H1 (cell line): ENCODE results near the gene TBC1D2B. TPM values are rescaled to one million over a fixed set of nuclear protein-coding genes. Genes with fewer than 3 reads are reported as not detected.

Experiments
- CTCF ChIA-PET: fragments of 300-600 bp; sonication (Branson Sonifier 250); formaldehyde crosslinking; loops from one replicate; lab custom pipeline; 2021; ENCODE audit not compliant: partially characterized antibody; lab: Charles Lee
- POLR2A ChIA-PET: fragments of 300-600 bp; sonication (Branson Sonifier 250); formaldehyde crosslinking; loops from one replicate; lab custom pipeline; 2021; ENCODE audit warnings: inconsistent platforms; ENCODE audit not compliant: partially characterized antibody; lab: Charles Lee
- DNase-seq, 2 experiments: peaks; one replicate each; pipeline versions ENCODE4 v3.0.0 to v3.0.0-alpha.2; 2010 to 2022; ENCODE audit warnings: low spot score in 2 of 2, low read depth in 1 of 2, mixed read lengths in 1 of 2
- FAIRE-seq: peaks from 2 replicates; lab custom pipeline; 2011; peaks lifted over from hg19 to GRCh38; lab: Jason Lieb, UNC
- H2AFZ ChIP-seq: 2 replicates; pipeline ENCODE4 v1.8.1; 2012; ENCODE audit warnings: low read length, inconsistent platforms
- H2AK5ac ChIP-seq: 2 replicates; pipeline ENCODE4 v1.6.1; 2013; ENCODE audit warnings: low read depth, low read length
- H2BK120ac ChIP-seq: replicated peaks from 2 replicates; pipeline ENCODE3; 2013; ENCODE audit warnings: low read depth, low read length, inconsistent platforms
- H2BK12ac ChIP-seq: 2 replicates; pipeline ENCODE4 v1.6.1; 2013; ENCODE audit warnings: low read depth, low read length
- H2BK15ac ChIP-seq: 2 replicates; pipeline ENCODE4 v1.6.1; 2013; ENCODE audit warnings: low read length
- H2BK20ac ChIP-seq: 2 replicates; pipeline ENCODE4 v1.6.1; 2013; ENCODE audit warnings: low read length
- H2BK5ac ChIP-seq: 2 replicates; pipeline ENCODE4 v1.6.1; 2013; ENCODE audit warnings: low read depth, low read length
- H3K14ac ChIP-seq: 2 replicates; pipeline ENCODE4 v1.6.1; 2013; ENCODE audit warnings: inconsistent platforms; ENCODE audit not compliant: insufficient read length
- H3K18ac ChIP-seq: 2 replicates; pipeline ENCODE4 v1.6.1; 2013; ENCODE audit warnings: low read length; ENCODE audit errors: extremely low read depth
- H3K23ac ChIP-seq: 2 replicates; pipeline ENCODE4 v1.6.1; 2013; ENCODE audit warnings: inconsistent platforms; ENCODE audit not compliant: insufficient read length
- H3K23me2 ChIP-seq: 2 replicates; pipeline ENCODE4 v1.6.1; 2013; ENCODE audit warnings: low read depth, low read length
- H3K27ac ChIP-seq: 2 replicates; pipeline ENCODE4 v1.6.1; 2011; ENCODE audit warnings: low read depth, low read length, inconsistent platforms
- H3K27me3 ChIP-seq, 4 experiments: replicated peaks in 1 of 4; 1 replicate in 1 of 4; 2 replicates in 3 of 4; pipeline versions ENCODE4 v1.6.1 to v1.8.1; 2011 to 2013; ENCODE audit warnings: low read length in 3 of 4, mild to moderate bottlenecking in 3 of 4, inconsistent platforms in 2 of 4, mixed read lengths in 2 of 4, moderate library complexity in 1 of 4; ENCODE audit not compliant: control insufficient read depth in 3 of 4, insufficient read depth in 3 of 4; ENCODE audit errors: extremely low read depth in 1 of 4
- H3K36me3 ChIP-seq, 4 experiments: 2 replicates each; pipeline versions ENCODE4 v1.6.1 to v1.8.1; 2011 to 2013; ENCODE audit warnings: mild to moderate bottlenecking in 4 of 4, low read length in 3 of 4, moderate library complexity in 2 of 4, control low read depth in 1 of 4, inconsistent platforms in 1 of 4; ENCODE audit not compliant: insufficient read depth in 4 of 4, control insufficient read depth in 2 of 4
- H3K4ac ChIP-seq: replicated peaks from 2 replicates; pipeline ENCODE3; 2013; ENCODE audit warnings: low read length, low read depth, mixed read lengths, inconsistent platforms; ENCODE audit not compliant: insufficient read length
- H3K4me1 ChIP-seq, 4 experiments: replicated peaks in 1 of 4; 1 replicate in 1 of 4; 2 replicates in 3 of 4; pipeline versions ENCODE4 v1.6.1 to v1.8.1; 2011 to 2013; ENCODE audit warnings: low read length in 3 of 4, inconsistent platforms in 2 of 4, mixed read lengths in 1 of 4; ENCODE audit not compliant: insufficient read depth in 4 of 4, control insufficient read depth in 3 of 4
- H3K4me2 ChIP-seq, 2 experiments: 2 replicates each; pipeline versions ENCODE4 v1.6.1 to v1.8.1; 2011 to 2013; ENCODE audit warnings: low read depth in 2 of 2, low read length in 2 of 2, control low read depth in 1 of 2, inconsistent platforms in 1 of 2, mild to moderate bottlenecking in 1 of 2; ENCODE audit not compliant: insufficient read depth in 1 of 2
- H3K4me3 ChIP-seq, 4 experiments: fragments of 200-600, 300-600 bp in 1 of 4; sonication (generic), shearing (Covaris generic), sonication (Bioruptor Twin) in 1 of 4; 2 replicates each; pipeline versions ENCODE4 v1.5.1 to v1.8.1; 2011 to 2016; ENCODE audit warnings: low read length in 4 of 4, low read depth in 3 of 4, control low read depth in 2 of 4, inconsistent platforms in 2 of 4, mild to moderate bottlenecking in 2 of 4, mixed read lengths in 1 of 4, moderate library complexity in 1 of 4; ENCODE audit not compliant: insufficient read depth in 2 of 4; ENCODE audit errors: extremely low read depth in 1 of 4
- H3K56ac ChIP-seq: replicated peaks from 2 replicates; pipeline ENCODE3; 2013; ENCODE audit warnings: low read depth, mild to moderate bottlenecking, mixed read lengths, low read length, inconsistent platforms; ENCODE audit not compliant: insufficient read length
- H3K79me1 ChIP-seq: 2 replicates; pipeline ENCODE4 v1.6.1; 2013; ENCODE audit warnings: low read depth, low read length, control low read depth
- H3K79me2 ChIP-seq, 2 experiments: 2 replicates each; pipeline versions ENCODE4 v1.6.1 to v1.8.1; 2012 to 2013; ENCODE audit warnings: low read length in 2 of 2, mild to moderate bottlenecking in 2 of 2, inconsistent platforms in 1 of 2; ENCODE audit not compliant: insufficient read depth in 2 of 2, control insufficient read depth in 1 of 2
- H3K9ac ChIP-seq, 4 experiments: replicated peaks in 1 of 4; 1 replicate in 1 of 4; 2 replicates in 3 of 4; pipeline versions ENCODE4 v1.6.1 to v1.8.1; 2011 to 2013; ENCODE audit warnings: low read depth in 3 of 4, low read length in 3 of 4, control low read depth in 2 of 4, mild to moderate bottlenecking in 2 of 4, moderate library complexity in 2 of 4, inconsistent platforms in 1 of 4; ENCODE audit errors: extremely low read depth in 1 of 4
- H3K9me3 ChIP-seq, 2 experiments: 2 replicates each; pipeline versions ENCODE4 v1.6.1 to v1.8.1; 2012 to 2013; ENCODE audit warnings: mild to moderate bottlenecking in 2 of 2, moderate library complexity in 2 of 2, control low read depth in 1 of 2, inconsistent platforms in 1 of 2, low read depth in 1 of 2, low read length in 1 of 2, mixed read lengths in 1 of 2; ENCODE audit not compliant: insufficient read depth in 2 of 2
- H4K20me1 ChIP-seq, 2 experiments: replicated peaks in 1 of 2; 2 replicates each; pipeline versions ENCODE3 to v1.8.1; 2011 to 2013; ENCODE audit warnings: inconsistent platforms in 2 of 2, low read length in 2 of 2, mild to moderate bottlenecking in 1 of 2; ENCODE audit not compliant: insufficient read depth in 2 of 2, control insufficient read depth in 1 of 2
- H4K5ac ChIP-seq: 2 replicates; pipeline ENCODE4 v1.6.1; 2013; ENCODE audit warnings: low read length, low read depth, mixed read lengths, inconsistent platforms; ENCODE audit not compliant: insufficient read length
- H4K8ac ChIP-seq: 2 replicates; pipeline ENCODE4 v1.8.0; 2013; ENCODE audit warnings: mild to moderate bottlenecking, moderate library complexity, low read length, inconsistent platforms; ENCODE audit not compliant: insufficient read depth; ENCODE audit errors: extremely low read depth
- H4K91ac ChIP-seq: replicated peaks from 2 replicates; pipeline ENCODE3; 2013; ENCODE audit warnings: low read length, mixed read lengths, inconsistent platforms; ENCODE audit not compliant: insufficient read length
- EP300 ChIP-seq, 2 experiments: IDR thresholded peaks; 1 replicate in 1 of 2; 2 replicates in 1 of 2; pipeline ENCODE4 v1.6.1; 2011 to 2012; ENCODE audit warnings: low read depth in 2 of 2, low read length in 2 of 2, mild to moderate bottlenecking in 2 of 2, borderline replicate concordance in 1 of 2, inconsistent platforms in 1 of 2, moderate library complexity in 1 of 2
- JUND ChIP-seq: IDR thresholded peaks from 2 replicates; pipeline ENCODE4 v1.6.1; 2011; ENCODE audit warnings: mild to moderate bottlenecking, improper control_type of control experiment, low read length
- RAD21 ChIP-seq, 2 experiments: IDR thresholded peaks in 1 of 2; conservative IDR thresholded peaks in 1 of 2; 2 replicates each; pipeline ENCODE4 v1.6.1; 2011; ENCODE audit warnings: low read depth in 2 of 2, low read length in 2 of 2, improper control_type of control experiment in 1 of 2, inconsistent platforms in 1 of 2, mild to moderate bottlenecking in 1 of 2, moderate library complexity in 1 of 2
- WGBS, 2 experiments: shearing (Covaris generic) in 1 of 2; methylation state at CpG; one replicate each; pipeline versions ENCODE4 v1.1.6 to v1.1.7; 2013 to 2015; ENCODE audit warnings: low lambda C conversion rate in 2 of 2, mixed read lengths in 2 of 2, inconsistent platforms in 1 of 2, low coverage in 1 of 2, missing lambda C conversion rate in 1 of 2; ENCODE audit not compliant: insufficient replicate concordance in 2 of 2, insufficient coverage in 1 of 2, insufficient read length in 1 of 2; ENCODE audit errors: extremely low coverage in 1 of 2, missing lambda C conversion rate in 1 of 2; 5-methylcytosine and 5-hydroxymethylcytosine counted together
- polyA plus RNA-seq, 7 experiments: library from polyadenylated mRNA; depleted of rRNA in 3 of 7; stranded (reverse) in 5 of 7; unstranded in 2 of 7; fragments of >200 nt in 5 of 7; fragments of 200-250 nt in 2 of 7; gene quantifications; 1 replicate in 5 of 7; 2 replicates in 1 of 7; 4 replicates in 1 of 7; pipeline versions ENCODE4 v1.2.1 to v1.2.3, GENCODE V29; 2011 to 2013; ENCODE audit warnings: missing spikeins in 2 of 7, mixed read lengths in 2 of 7
- total RNA-seq: library from RNA; stranded (reverse); fragmentation: NEBNext Ultra II Directional; extraction: Animal tissue kit (Norgen Biotek cat#: 25700); gene quantifications from 2 replicates; pipeline ENCODE4 v1.2.1, GENCODE V29; 2021
- TF ChIP-seq, protein P1 (sequence below): IDR thresholded peaks from 2 replicates; pipeline ENCODE4 v1.6.1; 2012; ENCODE audit warnings: inconsistent platforms
- TF ChIP-seq, protein P2 (sequence below): IDR thresholded peaks from 2 replicates; pipeline ENCODE4 v1.6.1; 2011; ENCODE audit warnings: low read depth, mild to moderate bottlenecking, low read length; ENCODE audit not compliant: insufficient read depth
- TF ChIP-seq, protein P3 (sequence below), 3 experiments: IDR thresholded peaks; 1 replicate in 2 of 3; 2 replicates in 1 of 3; pipeline versions ENCODE4 v1.5.1 to v1.6.1; 2011; ENCODE audit warnings: low read length in 3 of 3, mild to moderate bottlenecking in 3 of 3, inconsistent platforms in 2 of 3, low read depth in 1 of 3, moderate library complexity in 1 of 3; ENCODE audit not compliant: insufficient read depth in 1 of 3; ENCODE audit errors: control extremely low read depth in 1 of 3

Gene TBC1D2B
- total and polyA plus RNA-seq, 2 of the 8 experiments (the other 6 are each of a cell fraction or from before 2014, with no cell fraction given) = 11.9 to 19.5 TPM

DNA sequence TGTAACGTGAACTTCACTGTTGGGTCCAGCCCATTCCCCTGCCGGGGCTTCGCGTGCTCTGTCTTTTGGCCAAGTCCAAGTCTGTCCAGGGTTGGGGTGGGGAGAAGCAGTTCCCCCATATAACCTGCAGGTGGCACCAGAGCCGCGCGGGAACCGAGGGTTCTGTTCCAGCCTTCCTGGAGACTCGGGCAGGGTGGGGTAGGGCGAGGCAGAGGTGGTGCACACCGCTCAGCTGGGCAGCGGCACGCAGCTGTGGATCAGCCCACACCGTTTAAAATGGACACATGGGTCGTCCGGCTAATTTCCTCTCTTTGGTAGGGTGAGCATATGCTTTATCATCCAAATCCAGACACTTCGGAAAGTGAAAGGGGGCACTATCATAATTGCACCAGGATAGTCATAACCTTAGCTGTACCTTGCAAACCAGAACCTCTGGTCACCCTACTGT is 118.1 kb downstream of the TBC1D2B start:
- Histone ChIP-seq H2BK15ac (no peak overlapping the region), H3K36me3 (no peaks in the 10 kb centered on the region), H3K14ac (no peak overlapping the region), H3K18ac (no peak overlapping the region), H4K8ac (no peak overlapping the region; the same call in 1 of the 2 replicates), H2BK12ac (no peak overlapping the region), H3K4me3 (no peak overlapping the region)
- TF ChIP-seq, protein P1, sequence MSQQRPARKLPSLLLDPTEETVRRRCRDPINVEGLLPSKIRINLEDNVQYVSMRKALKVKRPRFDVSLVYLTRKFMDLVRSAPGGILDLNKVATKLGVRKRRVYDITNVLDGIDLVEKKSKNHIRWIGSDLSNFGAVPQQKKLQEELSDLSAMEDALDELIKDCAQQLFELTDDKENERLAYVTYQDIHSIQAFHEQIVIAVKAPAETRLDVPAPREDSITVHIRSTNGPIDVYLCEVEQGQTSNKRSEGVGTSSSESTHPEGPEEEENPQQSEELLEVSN = 0 out of 2 replicates have a peak, but pooled peaks have one; percentile 29
- TF ChIP-seq RAD21 (IDR thresholded peaks at IDR 0.05 in 1 of 2, conservative IDR thresholded peaks at IDR 0.05 in 1 of 2; ENCODE audit: low read depth in 2 of 2, low read length in 2 of 2) = peak; percentile 97 to 98
- no peak for TF ChIP-seq EP300 (IDR thresholded peaks at IDR 0.05; ENCODE audit: borderline replicate concordance in 1 of 2, low read depth in 2 of 2, low read length in 2 of 2)
- TF ChIP-seq, protein P2, sequence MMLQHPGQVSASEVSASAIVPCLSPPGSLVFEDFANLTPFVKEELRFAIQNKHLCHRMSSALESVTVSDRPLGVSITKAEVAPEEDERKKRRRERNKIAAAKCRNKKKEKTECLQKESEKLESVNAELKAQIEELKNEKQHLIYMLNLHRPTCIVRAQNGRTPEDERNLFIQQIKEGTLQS = no peak
- TF ChIP-seq, protein P3, sequence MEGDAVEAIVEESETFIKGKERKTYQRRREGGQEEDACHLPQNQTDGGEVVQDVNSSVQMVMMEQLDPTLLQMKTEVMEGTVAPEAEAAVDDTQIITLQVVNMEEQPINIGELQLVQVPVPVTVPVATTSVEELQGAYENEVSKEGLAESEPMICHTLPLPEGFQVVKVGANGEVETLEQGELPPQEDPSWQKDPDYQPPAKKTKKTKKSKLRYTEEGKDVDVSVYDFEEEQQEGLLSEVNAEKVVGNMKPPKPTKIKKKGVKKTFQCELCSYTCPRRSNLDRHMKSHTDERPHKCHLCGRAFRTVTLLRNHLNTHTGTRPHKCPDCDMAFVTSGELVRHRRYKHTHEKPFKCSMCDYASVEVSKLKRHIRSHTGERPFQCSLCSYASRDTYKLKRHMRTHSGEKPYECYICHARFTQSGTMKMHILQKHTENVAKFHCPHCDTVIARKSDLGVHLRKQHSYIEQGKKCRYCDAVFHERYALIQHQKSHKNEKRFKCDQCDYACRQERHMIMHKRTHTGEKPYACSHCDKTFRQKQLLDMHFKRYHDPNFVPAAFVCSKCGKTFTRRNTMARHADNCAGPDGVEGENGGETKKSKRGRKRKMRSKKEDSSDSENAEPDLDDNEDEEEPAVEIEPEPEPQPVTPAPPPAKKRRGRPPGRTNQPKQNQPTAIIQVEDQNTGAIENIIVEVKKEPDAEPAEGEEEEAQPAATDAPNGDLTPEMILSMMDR (IDR thresholded peaks at IDR 0.05; ENCODE audit: control extremely low read depth in 1 of 3, insufficient read depth in 1 of 3, low read depth in 1 of 3, low read length in 3 of 3) = peak; percentile 90 to 97 (median 97)
- 0 out of 2 replicates have a peak, but pooled peaks have one; percentile 53 for TF ChIP-seq JUND
- TF ChIP-seq, all 59 proteins: peak for 4
- H3K4me2 ChIP-seq = peak overlapping the region in 1 of 2 experiments; percentile 31; a peak in 1 of 4 replicates
- H3K4ac ChIP-seq = no peak overlapping the region
- H3K56ac ChIP-seq = no peak overlapping the region
- peaks cover 0 to 5% (median 1%) of the 10 kb centered on the region in 4 experiments; a peak in 4 of 7 replicates for H3K4me1 ChIP-seq
- no peak for FAIRE-seq
- no peaks in the 10 kb centered on the region for H3K79me2 ChIP-seq
- POLR2A ChIA-PET = interaction anchor here (1.5 kb wide), 1 partner anchor 149 kb away, joined by 4 read pairs; no protein-coding TSS in a partner anchor
- DNase-seq = peak; percentile 58 to 99
- no peak overlapping the region for H2AK5ac ChIP-seq
- H2BK120ac ChIP-seq = no peak overlapping the region
- no peak overlapping the region for H3K27ac ChIP-seq
- H4K91ac ChIP-seq = no peak overlapping the region
- no peak overlapping the region for H4K5ac ChIP-seq
- no peak overlapping the region for H2BK20ac ChIP-seq
- no peaks in the 10 kb centered on the region for H3K79me1 ChIP-seq
- no peaks in the 10 kb centered on the region for H3K9me3 ChIP-seq
- H2AFZ ChIP-seq = 0 out of 2 replicates have a peak overlapping the region, but pooled peaks have one; percentile 65
- CTCF ChIA-PET = interaction anchor here (0.6 to 5.5 kb wide), 49 partner anchors 8 to 795 kb away, joined by 3 to 30 read pairs (median 4); partner anchors contain the start of gene CIB2
- no peak overlapping the region for H3K23ac ChIP-seq
- no peaks in the 10 kb centered on the region for H4K20me1 ChIP-seq
- 14% methylated on average over 17 of the region's 17 CpGs; no CpG with 5 or more reads in 1 of the 2 experiments for WGBS, 2 experiments
- no peak overlapping the region for H3K9ac ChIP-seq
- H3K27me3 ChIP-seq = no peaks in the 10 kb centered on the region; a peak in 1 of 7 replicates
- H2BK5ac ChIP-seq = no peak overlapping the region
- H3K23me2 ChIP-seq = no peaks in the 10 kb centered on the region
